HG02623 (cell line): ENCODE measurements around the gene PPT1.

Experiments
- ATAC-seq: cut with Tn5 transposase; IDR thresholded peaks from one replicate; pipeline ENCODE4 v1.9.1; 2021; ENCODE audit warnings: moderate library complexity; ENCODE audit not compliant: unreplicated experiment

Gene PPT1

DNA sequence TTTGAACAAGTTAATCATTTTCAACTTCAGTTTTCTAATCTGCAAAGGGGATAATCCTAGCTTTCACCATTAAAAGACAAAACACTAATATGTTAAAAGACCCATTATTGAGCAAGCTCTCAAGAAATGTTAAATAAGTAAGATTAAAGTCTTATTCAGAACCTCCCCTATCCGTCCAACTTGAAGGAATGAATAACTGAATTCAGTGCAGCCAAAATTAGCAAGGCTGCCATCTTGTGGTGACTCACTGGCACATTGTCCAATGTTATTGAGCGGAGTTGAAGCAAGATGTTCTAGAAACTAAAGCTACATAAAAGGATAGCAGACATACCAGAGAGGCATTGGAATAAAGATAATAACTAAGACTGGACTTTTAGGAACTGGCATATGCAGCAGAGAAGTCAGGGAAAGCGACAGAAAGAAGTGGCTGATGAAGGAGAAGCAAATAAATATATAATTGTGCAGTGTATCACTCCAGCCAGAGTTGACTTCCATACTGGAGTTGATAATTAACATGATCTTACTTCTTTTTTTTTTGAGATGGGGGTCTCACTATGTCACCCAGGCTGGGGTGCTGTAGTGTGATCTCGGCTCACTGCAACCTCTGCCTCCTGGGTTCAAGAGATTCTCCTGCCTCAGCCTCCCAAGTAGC, 64.7 kb downstream of the PPT1 start:
- ATAC-seq = no peak

DNA sequence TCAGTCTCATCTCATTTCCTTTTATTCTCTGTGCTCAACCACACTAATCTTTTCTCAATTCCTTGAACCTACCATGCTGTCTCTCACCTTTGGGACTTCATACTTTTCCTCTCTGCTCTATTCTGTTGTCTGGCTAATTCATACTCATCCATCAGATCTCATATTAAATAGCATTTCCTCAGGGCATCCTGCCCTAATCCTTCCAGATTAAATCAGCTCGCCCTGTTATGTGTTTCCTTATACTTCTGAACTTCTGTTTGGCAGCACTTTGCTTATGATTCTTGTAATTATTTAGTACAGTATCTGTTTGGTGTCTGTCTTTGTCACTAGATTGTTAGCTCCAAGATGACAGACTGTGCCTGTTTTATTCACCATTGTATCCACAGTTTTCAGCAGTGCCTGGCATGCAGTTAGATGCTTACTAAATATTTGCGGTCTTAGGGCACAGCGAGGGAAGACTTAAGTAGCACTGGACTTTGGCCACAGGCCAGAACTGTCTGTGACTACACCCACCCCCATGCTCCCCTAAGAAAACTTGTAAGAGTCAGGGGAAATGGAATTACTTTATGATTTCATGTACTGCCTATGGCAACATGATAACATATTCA, 66.4 kb downstream of the PPT1 start:
- ATAC-seq = no peak

DNA sequence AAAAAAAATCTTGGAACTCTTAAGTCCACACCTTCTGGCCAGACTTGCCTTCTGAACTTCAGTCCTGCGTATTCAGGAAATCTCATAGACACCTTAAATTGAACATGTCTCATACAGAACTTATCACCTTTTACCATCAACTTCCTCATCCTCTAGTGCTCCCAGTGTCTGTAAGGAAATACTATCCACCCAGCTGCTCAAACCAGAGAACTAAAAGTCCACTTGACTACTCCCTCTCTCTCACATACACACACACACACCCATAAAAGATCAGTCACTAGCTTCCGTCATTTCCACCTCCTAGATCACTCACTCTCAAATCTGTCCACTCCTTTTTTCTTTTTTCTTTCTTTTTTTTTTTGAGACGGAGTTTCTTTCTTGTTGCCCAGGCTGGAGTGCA, 67.4 kb downstream of the PPT1 start:
- ATAC-seq = no peak

DNA sequence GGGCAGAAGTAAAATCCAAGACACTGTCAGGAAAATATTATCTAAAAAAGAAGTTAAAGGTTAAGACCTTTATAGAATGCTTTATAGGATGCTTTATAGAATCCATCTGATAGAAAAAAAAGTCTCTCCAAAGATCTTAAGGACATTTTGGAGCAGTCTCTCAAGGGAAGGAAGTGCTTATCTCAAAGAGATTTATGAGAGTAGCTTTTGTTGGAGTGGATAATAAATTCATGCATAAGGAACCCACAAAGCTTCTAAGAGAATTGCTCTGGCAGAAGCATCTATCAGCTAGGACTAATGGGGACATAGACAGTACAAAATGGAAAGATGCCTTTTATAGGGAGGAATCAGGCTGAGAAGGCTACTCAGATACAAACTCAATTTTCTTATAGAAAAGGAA, 69.4 kb downstream of the PPT1 start:
- no peak for ATAC-seq

DNA sequence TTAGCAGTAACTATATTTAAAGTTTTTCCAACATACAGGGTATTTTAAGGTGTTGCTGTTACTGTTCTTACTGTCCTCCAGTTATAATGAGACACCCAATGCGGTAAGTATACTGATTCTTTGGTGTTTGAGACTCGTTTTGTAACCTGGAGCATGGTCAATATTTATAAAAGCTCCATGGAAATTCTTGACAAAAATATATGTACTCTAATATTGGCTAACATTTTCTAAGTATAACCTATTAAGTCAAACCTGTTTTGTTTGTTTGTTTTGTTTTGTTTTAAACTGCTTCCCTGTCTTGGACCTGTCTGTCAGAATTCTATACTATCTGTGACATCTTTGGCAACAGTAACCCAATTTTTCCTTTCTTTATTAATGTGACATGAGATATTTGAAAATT, 72.4 kb downstream of the PPT1 start:
- ATAC-seq = no peak

DNA sequence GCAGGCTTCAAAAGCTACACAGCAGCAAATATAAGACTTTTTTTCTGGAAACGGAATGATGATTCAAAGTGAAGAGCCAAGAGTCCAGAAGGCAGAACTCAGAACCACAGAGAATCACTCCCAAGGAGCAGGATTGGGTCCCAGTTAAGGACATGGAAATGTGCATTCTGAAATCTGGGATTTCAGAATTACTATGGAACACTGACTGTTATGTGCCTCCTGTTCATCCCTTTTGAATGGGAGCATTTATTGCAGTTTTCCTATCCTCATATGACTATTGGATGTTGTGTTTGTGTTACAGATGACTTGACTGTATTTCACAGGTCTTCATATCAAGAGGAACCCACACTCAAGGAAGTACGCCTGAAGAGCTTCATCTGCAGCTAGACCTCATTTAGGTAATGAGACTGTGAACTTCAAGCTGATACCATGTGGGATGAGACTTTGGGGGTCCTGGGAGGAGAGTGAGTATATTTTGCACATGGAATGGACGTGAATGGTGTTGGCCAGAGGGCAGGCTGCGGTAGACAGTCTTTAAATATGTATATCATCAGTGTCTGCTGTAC, 73.6 kb downstream of the PPT1 start:
- no peak for ATAC-seq
